ENCODE measurements around the gene ADAMTS15. TPM values are rescaled to one million over a fixed set of nuclear protein-coding genes. Genes with fewer than 3 reads are reported as not detected.

Gene ADAMTS15
- total RNA-seq, 1 donor from 2014 or later = 43.5 TPM

GRCh38 chr11:130472434-130472961 is 24.1 kb downstream of the ADAMTS15 start:
- DNase-seq = no peak
- intact Hi-C loops (cut with DNase I) = no loop called here
- no peak for ATAC-seq (ENCODE audit: poor library complexity)

DNA sequence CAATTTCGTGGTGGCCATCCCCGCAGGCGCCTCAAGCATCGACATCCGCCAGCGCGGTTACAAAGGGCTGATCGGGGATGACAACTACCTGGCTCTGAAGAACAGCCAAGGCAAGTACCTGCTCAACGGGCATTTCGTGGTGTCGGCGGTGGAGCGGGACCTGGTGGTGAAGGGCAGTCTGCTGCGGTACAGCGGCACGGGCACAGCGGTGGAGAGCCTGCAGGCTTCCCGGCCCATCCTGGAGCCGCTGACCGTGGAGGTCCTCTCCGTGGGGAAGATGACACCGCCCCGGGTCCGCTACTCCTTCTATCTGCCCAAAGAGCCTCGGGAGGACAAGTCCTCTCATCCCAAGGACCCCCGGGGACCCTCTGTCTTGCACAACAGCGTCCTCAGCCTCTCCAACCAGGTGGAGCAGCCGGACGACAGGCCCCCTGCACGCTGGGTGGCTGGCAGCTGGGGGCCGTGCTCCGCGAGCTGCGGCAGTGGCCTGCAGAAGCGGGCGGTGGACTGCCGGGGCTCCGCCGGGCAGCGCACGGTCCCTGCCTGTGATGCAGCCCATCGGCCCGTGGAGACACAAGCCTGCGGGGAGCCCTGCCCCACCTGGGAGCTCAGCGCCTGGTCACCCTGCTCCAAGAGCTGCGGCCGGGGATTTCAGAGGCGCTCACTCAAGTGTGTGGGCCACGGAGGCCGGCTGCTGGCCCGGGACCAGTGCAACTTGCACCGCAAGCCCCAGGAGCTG is 24.8 kb downstream of the ADAMTS15 start:
- intact Hi-C loops (cut with DNase I) = no loop called here
- ATAC-seq (ENCODE audit: poor library complexity) (no peak), DNase-seq (no peak)

- intact Hi-C loops (cut with DNase I) = no loop called here
- ATAC-seq (ENCODE audit: poor library complexity) (no peak), DNase-seq (no peak)
Measured at GRCh38 chr11:130473795-130474377, 25.4 kb downstream of the ADAMTS15 start.

GRCh38 chr11:130474637-130475400 is 26.4 kb downstream of the ADAMTS15 start:
- no peak for DNase-seq
- no peak for ATAC-seq (ENCODE audit: poor library complexity)
- intact Hi-C loops (cut with DNase I) = no loop called here

- ATAC-seq (ENCODE audit: poor library complexity) = no peak
- intact Hi-C loops (cut with DNase I) = no loop called here
- DNase-seq = no peak
Measured at GRCh38 chr11:130475426-130476053, 27.1 kb downstream of the ADAMTS15 start.

DNA sequence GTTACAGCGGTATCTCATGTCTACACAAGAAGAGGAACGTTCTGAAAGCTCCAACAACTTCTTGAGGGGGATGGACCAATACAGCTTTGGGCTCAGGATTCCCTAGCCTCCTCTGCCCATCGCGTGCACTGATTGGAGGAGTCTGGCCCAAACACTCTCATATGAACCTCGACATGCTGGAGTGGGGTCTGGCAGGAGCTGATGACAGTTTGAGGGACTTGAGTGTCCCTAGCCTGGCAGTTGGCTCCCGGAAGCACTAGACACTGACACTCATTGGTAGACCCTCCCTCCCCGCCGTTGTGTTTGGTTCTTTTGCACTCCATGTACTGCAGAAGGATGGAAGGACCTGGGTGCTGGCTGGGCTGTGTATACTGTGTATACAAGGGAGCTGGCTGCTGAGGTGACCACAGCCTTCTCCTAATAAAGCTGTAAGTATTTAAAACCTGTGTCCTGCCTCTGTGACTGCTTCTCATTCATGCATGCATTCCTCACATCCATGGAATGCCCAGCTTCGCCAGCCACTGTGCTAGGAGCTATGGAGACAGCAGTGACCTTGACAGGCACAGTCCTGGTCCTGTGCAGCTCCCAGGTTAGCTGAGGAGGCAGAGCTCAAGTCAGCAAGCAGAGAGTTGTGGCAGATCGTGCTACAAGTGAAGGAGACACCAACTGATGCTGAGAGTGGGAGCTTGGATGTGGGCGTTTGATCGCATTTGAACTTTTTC is 27.9 kb downstream of the ADAMTS15 start:
- no peak for DNase-seq
- ATAC-seq (ENCODE audit: poor library complexity) = peak; percentile 64
- intact Hi-C loops (cut with DNase I) = no loop called here

- ATAC-seq (ENCODE audit: poor library complexity) (no peak), DNase-seq (no peak)
- intact Hi-C loops (cut with DNase I) = no loop called here
Measured at GRCh38 chr11:130476922-130477491, 28.6 kb downstream of the ADAMTS15 start.

DNA sequence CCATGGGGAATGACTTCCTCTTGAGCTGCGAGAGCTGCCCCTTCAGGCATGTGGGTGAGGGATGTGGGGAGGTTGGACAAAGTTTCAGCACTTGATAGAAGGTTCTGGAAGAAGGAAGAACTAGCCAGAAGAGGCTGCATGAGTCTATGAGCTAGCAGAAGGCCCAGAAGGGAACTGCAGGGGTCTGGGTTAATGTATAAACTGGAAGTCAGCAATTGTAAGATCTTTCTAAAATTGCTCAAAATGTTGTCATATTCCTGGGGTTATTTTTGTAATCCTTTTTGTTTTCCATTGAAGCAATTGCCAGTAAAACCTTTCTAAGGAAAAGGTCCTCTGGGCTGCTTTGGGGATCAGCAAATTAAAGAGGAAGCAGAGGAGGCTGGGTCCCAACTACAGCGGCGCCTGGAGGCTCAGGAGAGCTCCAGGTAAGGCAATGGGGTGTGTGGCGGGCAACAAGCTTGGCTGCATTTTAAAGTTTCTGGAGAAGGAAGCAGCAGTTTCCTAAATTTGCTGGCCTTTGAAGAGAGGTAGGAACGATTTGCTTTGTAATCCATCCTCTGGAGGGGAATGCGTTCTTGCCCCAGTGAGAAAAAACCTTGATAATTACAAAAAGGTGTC is 29.2 kb downstream of the ADAMTS15 start:
- DNase-seq (no peak), ATAC-seq (ENCODE audit: poor library complexity) (no peak)
- intact Hi-C loops (cut with DNase I) = no loop called here

DNA sequence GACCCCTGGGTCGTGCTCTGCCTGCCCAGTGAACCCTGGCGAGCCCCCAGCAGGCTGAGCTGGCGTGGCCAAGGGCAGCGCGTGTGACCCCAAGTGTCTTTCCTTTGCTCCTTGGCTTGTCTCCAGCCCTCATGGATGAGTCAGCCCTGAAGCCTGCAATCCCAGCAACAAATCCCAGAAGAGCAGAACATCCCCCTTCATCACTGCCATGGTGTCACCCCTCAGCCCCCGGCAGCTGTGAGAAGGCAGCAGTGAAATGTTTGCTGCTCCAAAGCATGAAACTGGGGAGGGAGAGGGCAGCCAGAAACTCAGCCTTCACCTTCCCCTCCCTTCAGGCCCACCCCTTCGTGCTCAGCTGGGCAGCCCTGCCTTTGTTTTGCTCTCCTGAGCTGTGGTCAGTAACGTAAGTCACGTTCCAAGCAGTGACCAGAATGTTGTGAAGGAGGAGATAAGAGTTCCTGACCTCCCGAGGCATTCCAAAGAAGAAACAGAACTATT is 29.8 kb downstream of the ADAMTS15 start:
- ATAC-seq (ENCODE audit: poor library complexity) (peak; percentile 69), DNase-seq (peak; percentile 86)
- intact Hi-C loops (cut with DNase I) = no loop called here

DNA sequence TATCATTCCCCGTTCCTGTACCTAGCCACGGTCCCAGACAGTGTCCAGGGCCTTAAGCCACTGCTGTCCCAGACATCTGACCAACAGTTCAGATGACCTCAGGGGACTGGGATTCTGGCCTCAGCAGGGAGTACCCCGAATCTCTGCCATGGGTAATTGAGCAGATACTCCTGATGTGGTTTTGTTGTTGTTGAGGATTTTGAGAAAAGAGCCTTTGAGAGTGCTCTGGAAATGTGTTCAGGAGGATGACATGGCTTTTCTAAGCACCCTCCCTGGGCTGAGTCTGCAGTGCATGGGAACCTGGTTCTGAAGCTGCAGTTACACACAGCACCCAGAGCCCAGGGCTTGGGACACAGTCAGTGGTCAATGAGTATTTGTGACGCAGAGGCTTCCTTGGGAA is 30.4 kb downstream of the ADAMTS15 start:
- DNase-seq (no peak), ATAC-seq (ENCODE audit: poor library complexity) (no peak)
- intact Hi-C loops (cut with DNase I) = no loop called here

GRCh38 chr11:130480186-130480585 is 31.7 kb downstream of the ADAMTS15 start:
- intact Hi-C loops (cut with DNase I) = no loop called here
- DNase-seq = no peak
- ATAC-seq (ENCODE audit: poor library complexity) = no peak

GRCh38 chr11:130480711-130481140 is 32.3 kb downstream of the ADAMTS15 start:
- ATAC-seq (ENCODE audit: poor library complexity) = no peak
- no peak for DNase-seq
- intact Hi-C loops (cut with DNase I) = no loop called here

- intact Hi-C loops (cut with DNase I) = no loop called here
- DNase-seq (no peak), ATAC-seq (ENCODE audit: poor library complexity) (no peak)
Measured at GRCh38 chr11:130483124-130483523, 34.7 kb downstream of the ADAMTS15 start.

DNA sequence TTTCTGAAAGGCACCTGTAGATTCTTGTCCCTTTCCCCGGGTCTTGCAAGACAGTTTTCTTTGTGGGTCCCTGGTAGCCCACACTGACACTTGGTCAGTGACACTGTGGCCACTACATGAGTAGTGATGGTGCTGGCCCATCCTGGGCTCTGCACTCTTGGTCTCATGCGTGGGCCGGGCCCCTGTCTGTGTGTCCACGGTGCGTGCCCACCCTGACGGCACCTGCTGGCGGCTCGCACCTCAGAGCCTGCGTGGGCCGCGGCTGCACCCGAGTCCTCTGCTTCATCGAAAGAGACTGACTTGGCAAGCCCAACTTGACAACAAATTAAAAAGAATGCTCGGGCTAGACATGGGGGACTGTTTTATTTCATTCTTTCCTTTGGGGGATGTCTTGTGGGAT is 37.5 kb downstream of the ADAMTS15 start:
- DNase-seq = no peak
- intact Hi-C loops (cut with DNase I) = no loop called here

DNA sequence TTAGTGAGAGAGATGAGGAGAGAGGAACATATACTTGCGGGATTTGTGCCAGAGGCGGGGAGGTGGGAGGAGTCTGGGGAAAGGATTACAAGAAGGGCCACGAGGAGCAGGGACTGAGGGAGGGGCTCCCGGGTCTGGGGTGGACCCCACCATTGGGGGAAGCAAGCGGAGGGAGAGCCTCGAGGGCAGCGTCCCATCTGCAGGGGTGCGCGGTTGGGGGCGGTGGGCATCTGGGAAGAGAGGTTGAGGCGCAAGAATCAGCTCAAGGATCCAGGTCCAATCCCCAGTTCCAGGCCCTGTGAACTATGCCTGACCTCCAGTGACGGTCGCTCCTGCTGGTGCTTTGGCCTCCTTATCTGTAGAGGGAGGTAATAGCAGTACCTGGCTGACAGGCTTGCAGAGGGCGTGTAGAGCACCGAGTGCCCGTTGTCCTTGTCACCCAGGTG is 38.0 kb downstream of the ADAMTS15 start:
- ATAC-seq (ENCODE audit: poor library complexity) (no peak), DNase-seq (no peak)
- intact Hi-C loops (cut with DNase I) = no loop called here

More for the DNA sequence above, 37.5 kb downstream of the ADAMTS15 start:
- no peak for ATAC-seq (ENCODE audit: poor library complexity)

DNA sequence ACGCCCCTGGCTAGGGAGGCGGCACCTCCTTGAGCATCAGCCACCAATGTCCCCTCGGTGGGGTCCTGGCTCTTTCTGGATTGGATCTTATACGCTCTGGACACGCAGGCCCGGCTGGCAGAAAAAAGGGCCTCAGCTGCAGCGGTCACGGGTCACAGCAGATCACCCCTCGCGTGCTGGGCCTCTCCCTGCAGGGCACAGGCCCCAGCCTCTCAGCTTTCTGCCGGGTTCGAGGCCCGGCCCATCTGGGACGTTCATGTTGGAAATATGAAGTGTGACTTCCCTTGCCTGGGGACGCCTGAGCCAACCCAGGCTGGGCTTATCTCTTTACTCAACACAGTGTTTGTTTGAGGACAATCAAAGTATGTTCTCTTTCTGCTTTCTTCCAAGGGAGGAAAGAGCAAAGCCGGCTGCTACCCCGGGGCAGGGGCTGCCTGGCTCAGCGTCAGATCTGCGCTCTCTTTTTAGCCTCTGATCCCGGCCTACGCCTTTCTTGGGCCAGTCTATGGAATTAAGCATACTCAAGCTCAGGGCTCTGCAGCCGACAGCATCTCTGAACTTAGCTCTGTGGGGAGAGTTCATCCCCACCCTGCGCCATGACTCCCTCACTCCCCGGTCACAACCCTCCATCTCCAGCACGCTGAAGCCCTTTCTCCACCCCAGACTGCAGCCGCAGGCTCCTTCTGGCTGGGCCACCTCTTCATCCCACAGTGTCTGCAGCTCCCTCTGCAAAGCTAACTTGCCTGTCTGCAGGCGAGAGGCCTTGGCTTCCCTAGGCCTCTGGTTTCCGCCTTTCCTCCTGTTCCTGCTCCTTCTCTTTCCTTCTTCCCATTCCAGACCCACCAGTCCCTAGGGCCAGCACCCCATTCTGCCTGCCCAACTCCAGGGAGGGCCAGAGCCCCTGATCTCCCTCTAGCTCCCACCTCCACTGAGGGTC is 38.8 kb downstream of the ADAMTS15 start:
- intact Hi-C loops (cut with DNase I) = no loop called here
- peak; percentile 16 for ATAC-seq (ENCODE audit: poor library complexity)
- DNase-seq = peak; percentile 46
